Right lobe of liver (tissue), 4 donors: Measurements from ENCODE around the gene DOHH.

Experiments
- CTCF ChIP-seq, 4 donors: fragments of 200-600 bp in 3 of 4; fragments of 450-650 bp in 1 of 4; IDR thresholded peaks; one replicate each; pipeline versions ENCODE4 v1.5.1 to v1.8.0; 2016 to 2022; ENCODE audit warnings: antibody characterized with exemption in 4 of 4, mild to moderate bottlenecking in 2 of 4
- POLR2A ChIP-seq: fragments of 450-650 bp; IDR thresholded peaks from one replicate; pipeline ENCODE4 v1.6.1; 2017; ENCODE audit warnings: antibody characterized with exemption, mild to moderate bottlenecking
- donor health status: DM: no; HTN: no; CAD: no.
- donor health status: DM: no; HTN: no; CAD: no.
- donor health status: DM: no; HTN: yes; CAD: no.

GRCh38 chr19:3537101-3537437 is 36.6 kb upstream of the DOHH start:
- no peak for TF ChIP-seq CTCF (IDR thresholded peaks at IDR 0.05)
- no peak for TF ChIP-seq POLR2A
